ENCODE measurements around the gene SYNPO.

The SYNPO gene, protein sequence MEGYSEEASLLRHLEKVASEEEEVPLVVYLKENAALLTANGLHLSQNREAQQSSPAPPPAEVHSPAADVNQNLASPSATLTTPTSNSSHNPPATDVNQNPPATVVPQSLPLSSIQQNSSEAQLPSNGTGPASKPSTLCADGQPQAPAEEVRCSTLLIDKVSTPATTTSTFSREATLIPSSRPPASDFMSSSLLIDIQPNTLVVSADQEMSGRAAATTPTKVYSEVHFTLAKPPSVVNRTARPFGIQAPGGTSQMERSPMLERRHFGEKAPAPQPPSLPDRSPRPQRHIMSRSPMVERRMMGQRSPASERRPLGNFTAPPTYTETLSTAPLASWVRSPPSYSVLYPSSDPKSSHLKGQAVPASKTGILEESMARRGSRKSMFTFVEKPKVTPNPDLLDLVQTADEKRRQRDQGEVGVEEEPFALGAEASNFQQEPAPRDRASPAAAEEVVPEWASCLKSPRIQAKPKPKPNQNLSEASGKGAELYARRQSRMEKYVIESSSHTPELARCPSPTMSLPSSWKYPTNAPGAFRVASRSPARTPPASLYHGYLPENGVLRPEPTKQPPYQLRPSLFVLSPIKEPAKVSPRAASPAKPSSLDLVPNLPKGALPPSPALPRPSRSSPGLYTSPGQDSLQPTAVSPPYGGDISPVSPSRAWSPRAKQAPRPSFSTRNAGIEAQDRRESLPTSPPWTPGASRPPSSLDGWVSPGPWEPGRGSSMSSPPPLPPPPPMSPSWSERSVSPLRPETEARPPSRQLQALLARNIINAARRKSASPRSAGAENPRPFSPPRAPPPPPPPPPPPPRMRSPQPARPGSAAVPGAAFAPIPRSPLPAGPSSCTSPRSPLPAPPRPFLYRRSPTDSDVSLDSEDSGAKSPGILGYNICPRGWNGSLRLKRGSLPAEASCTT

GRCh38 chr5:150640311-150641005 is at the start of gene SYNPO:
SYNPO (plus strand) TSS chr5:150640660; CDS start chr5:150648276, 7,616 bp downstream.
- peak; percentile 96 for DNase-seq

DNA sequence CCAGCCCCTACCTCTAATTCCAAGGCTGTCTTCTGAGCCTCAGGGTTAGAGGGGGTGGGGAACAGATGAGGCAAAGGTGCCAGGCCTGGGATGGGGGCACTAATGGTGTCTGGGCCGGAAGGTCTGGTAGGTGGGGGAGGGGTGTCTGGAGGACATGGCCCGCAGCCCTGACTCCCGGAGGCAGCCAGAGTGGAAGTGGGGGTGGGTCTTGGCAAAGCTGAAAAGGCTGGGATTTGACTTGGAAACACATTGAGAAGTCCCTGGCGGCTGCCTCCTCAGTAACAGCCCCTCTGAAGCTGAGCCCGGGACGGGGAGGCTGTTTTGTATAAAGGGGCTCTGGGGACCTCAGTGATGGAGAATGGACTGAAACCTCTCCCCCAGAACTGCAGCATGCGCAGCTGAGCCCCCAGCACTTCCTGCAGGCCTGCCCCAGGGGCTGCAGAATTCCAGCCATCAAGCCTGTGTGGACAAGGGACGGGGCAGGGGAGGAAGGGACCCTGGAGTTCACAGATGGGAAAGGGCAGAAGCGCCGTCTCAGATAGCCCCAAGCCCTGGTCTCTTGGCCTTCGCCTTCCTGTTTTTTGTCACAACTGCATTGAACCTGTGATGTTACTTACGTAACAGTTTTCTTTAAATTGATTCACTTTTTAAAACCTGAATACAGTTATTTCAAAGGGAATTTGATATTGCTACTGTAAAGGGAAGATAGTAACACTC is 49.3 kb upstream of the SYNPO start:
- DNase-seq = peak; percentile 67

DNA sequence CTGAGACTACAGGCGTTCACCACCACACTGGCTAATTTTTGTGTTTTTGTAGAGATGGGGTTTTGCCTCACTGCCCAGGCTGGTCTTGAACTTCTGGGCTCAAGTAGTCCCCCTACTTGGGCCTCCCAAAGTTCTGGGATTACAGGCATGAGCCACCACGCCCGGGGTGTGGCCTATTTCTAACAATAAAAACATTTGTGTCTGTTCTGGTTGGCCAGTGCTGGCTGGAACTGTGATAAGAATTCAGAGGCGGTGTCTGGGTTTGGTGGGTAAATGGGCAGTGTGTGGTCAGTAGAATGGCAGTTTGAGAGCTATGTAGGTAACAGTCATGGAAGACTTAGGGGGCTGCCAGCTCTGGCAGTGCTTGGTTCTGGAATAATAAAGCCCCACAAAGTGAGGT is 46.9 kb upstream of the SYNPO start:
- no peak for DNase-seq

DNA sequence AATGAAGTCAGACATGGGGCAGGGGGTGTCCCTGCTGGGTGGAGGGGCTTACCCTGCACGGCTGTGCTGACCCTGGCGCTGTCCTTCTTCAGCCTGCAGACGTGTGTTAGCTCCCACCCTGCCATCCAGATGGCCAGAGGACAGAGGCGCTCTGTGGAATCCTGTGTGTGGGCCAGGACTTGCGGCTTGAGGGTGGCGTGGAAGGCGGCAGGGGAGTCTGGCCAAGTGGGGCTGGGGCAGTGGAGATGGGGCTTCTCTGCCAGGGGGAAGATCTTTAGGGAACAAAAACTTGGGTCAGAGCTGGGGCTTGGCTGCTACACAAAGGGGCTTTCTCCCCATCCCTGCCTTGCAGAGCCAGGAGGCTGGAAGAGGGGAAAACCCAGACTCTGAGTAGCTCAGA is 46.5 kb upstream of the SYNPO start:
- no peak for DNase-seq

GRCh38 chr5:150595466-150596031 is 44.9 kb upstream of the SYNPO start:
- peak; percentile 82 for DNase-seq

GRCh38 chr5:150596313-150596712 is 44.1 kb upstream of the SYNPO start:
- peak; percentile 71 for DNase-seq

GRCh38 chr5:150596826-150597225 is 43.6 kb upstream of the SYNPO start:
- DNase-seq = no peak

DNA sequence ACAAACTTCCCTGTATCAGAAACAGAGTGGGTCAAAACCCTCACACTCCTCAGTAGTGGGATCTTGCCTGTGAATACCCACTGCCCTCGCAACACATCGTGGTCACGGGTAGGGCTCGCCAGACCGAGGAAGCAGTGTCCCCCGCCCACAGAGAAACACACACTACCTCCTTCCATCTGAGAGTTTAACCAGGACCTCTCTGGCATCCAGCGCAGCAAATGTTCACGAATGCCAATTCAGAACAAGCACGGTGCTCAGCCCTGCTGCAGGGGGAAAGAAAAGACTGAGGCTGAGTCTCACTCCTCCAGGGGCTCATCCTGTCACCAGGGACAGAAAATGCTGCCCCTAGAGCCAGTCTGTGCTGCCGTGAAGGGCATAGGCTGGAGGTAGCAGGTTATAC is 42.5 kb upstream of the SYNPO start:
- DNase-seq = no peak

GRCh38 chr5:150598821-150599273 is 41.6 kb upstream of the SYNPO start:
- DNase-seq = no peak

DNA sequence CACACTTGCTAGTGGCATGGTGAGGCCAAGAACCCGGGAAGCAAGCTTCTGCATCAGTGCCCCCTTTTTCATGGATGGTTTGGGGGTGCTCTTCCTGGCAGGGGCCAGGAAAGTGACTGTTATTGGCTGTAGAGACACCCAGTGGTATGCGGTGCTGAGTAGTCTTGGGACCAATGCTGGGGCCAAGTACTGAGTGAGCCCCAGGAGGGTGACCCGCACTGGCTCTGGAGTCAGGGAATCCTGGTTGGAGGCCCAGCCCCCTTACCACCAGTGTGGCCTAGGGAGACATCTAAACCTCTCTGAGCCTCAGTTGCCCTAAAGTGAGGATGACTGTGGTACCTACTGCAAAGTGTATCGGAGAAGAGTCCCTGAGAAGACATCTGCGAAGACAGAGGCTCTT is 41.2 kb upstream of the SYNPO start:
- no peak for DNase-seq

GRCh38 chr5:150599917-150600511 is 40.4 kb upstream of the SYNPO start:
- DNase-seq = peak; percentile 77

DNA sequence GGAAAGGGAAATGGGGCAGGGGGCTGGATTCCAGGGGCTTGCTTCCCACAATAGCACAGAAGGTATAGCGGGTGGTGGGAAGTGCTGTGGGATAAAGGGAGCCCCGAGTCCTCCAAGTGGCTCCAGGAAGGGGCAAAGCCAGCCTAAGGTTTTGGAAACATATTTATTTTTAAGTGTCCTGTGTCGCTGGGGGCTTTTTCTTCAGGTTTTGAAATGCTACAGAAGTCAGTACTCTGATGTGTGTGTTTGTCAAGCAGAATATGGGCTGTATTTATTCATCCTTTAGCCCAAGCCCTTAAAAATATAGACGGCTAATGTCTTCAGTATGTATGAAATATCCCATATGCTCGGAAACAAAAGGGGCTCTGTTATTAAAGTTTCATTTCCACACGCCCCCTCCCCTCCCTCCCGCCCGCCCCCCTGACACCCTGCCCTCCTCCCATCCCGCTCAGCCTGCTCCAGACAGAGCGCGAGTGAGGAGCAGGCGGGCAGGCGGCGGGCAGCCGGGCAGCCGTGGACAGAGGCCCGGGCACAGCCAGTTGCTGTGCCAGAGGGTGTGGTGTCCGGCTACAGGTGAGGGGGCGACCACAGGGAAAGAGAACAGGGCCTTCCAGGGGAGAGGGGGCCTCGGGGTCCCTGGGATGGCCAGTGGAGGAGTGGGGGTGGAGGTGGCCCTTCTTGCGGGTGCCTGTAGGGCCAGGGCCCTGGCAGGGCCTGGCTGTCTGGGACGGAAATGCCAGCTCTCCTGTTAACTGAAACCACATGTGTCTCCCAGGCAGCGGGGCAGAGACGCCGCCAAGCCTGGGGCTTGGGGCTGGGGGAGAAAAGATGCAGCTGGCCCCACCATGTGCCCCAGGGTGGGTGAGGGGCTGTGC is 39.6 kb upstream of the SYNPO start:
- DNase-seq = peak; percentile 40

DNA sequence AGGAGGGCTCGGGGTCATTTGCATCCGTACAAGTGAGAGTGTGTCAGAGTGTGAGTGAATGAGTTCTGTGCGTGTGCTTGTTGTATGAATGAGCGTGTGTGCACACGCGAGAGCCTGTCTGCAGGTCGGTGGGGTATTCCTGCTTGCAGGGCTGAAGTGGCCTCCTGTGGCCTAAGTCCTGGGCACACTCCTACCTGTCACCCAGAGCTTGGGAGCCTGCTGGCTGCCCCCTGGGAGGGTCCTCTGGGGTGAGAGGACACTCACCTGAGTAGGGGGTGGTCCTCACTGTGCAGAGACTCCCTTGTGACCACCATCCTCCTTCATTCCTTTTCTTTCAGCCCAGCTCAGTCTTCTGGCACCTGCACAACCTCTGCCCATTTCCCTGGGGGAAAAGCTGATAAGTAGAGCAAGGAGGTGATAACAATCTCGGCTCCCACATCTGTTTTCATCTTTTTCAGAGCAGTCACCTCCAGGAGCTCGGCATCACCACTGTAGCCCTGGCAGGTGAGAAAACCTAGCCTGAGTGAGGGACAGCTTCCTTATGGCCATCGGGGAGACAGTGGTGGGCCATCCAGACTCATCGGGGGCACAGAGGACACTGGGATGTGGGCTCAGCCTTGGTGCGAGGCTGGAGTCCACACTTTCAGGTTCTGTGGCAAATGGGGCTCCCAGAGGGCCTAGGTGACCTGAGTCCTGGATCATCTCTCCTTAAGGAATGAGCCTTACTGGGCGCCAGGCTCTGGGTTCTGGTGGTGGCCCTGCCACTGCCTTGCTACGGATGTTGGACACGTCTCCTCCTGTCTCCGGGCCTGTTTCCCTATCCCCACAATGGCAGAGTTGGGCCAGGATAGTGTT is 38.7 kb upstream of the SYNPO start:
- no peak for DNase-seq

DNA sequence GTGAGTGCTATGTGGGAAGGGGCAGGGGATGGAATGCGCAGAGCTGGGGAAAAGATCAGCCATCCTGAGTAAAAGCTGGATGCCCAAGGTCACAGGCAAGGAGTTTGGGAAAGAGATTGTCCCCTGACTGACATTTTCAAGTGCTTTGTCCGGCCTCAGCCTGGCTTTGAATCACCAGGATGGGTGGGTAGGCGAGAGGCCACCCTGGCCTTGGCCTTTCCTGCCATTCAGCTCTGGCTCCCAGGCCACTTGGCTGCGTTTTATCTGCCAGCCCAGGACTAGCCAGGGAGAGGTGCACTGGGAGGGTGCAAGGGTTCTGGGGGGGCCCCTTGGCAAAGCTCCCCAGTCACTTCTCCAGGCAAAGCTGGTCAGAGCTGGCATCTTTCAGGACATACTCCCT is 37.4 kb upstream of the SYNPO start:
- no peak for DNase-seq

- no peak for DNase-seq
Observed at GRCh38 chr5:150603491-150603890, 37.0 kb upstream of the SYNPO start.

- DNase-seq = no peak
Observed at GRCh38 chr5:150604010-150604409, 36.5 kb upstream of the SYNPO start.

- DNase-seq = no peak
Observed at GRCh38 chr5:150604894-150605440, 35.5 kb upstream of the SYNPO start.

DNA sequence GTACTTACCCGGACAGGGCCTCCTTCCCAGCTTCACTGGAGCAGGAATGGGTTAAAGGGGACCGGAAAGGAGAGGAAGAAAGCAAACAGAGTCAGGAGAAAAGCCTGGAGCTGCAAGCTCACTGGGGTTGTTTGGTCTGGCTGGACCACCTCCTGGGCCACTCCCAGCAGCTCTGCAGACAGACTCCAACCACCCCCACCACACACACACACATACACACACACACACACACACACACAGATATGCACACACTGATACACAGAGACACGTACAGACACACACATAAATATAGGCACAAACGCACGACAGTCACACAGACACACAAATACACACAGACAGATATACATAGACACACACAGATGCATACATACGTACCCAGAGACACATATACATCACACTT is 34.9 kb upstream of the SYNPO start:
- no peak for DNase-seq

GRCh38 chr5:150606476-150606875 is 34.0 kb upstream of the SYNPO start:
- no peak for DNase-seq
